ENCODE measurements around the gene PCDHA1.

GRCh38 chr5:140934964-140935606, 149.1 kb downstream of the PCDHA1 start:
- no peak for TF ChIP-seq CTCF (IDR thresholded peaks at IDR 0.05)
- TF ChIP-seq POLR2A (IDR thresholded peaks at IDR 0.05): no peak
